ENCODE measurements around the gene MTHFSD. TPM values are rescaled to one million over a fixed set of nuclear protein-coding genes. Genes with fewer than 3 reads are reported as not detected.

The MTHFSD gene
- total RNA-seq, 1 experiment from 2014 or later, result 4.7 TPM

GRCh38 chr16:86549893-86550190, 5.2 kb downstream of the MTHFSD start:
- Histone ChIP-seq H3K27me3 (ENCODE audit: insufficient read depth, low read length) (no peaks in the 10 kb centered on the region), H3K4me2 (ENCODE audit: insufficient read depth, insufficient read length, low read length) (no peak overlapping the region), H3K9ac (ENCODE audit: extremely low read depth, insufficient read length, low read length) (no peak overlapping the region), H2BK120ac (ENCODE audit: low read depth, low read length, poor library complexity, severe bottlenecking) (no peak overlapping the region), H3K4me1 (ENCODE audit: insufficient read depth, low read length) (no peaks in the 10 kb centered on the region), H2BK5ac (ENCODE audit: insufficient read length, low read length) (no peak overlapping the region), H3K79me1 (ENCODE audit: insufficient read depth, low read depth, low read length, poor library complexity, severe bottlenecking) (no peaks in the 10 kb centered on the region), H2BK15ac (ENCODE audit: low read depth, low read length) (no peak overlapping the region), H4K91ac (ENCODE audit: insufficient read length, low read depth, low read length) (no peak overlapping the region), H3K18ac (ENCODE audit: insufficient read length, low read depth, low read length) (no peak overlapping the region), H3T11ph (ENCODE audit: low read length) (no peak overlapping the region), H4K8ac (replicated peaks; ENCODE audit: insufficient read length, low read depth, low read length) (no peak overlapping the region), H4K20me1 (ENCODE audit: control insufficient read depth, insufficient read depth, insufficient read length) (no peaks in the 10 kb centered on the region), H2BK12ac (ENCODE audit: insufficient read length, low read depth, low read length) (no peak overlapping the region), H3K4ac (ENCODE audit: low read depth, low read length) (no peak overlapping the region), H3K23ac (ENCODE audit: insufficient read length, low read depth, low read length) (no peak overlapping the region), H3K27ac (ENCODE audit: insufficient read length, low read depth, low read length) (no peak overlapping the region), H3K23me2 (ENCODE audit: insufficient read length, low read depth, low read length, poor library complexity, severe bottlenecking) (no peaks in the 10 kb centered on the region), H2BK20ac (ENCODE audit: low read depth, low read length, poor library complexity, severe bottlenecking) (no peak overlapping the region), H2AK5ac (ENCODE audit: insufficient read length, low read length) (no peak overlapping the region), H3K14ac (ENCODE audit: insufficient read depth, low read length) (no peak overlapping the region), H3K9me3 (ENCODE audit: control insufficient read depth, low read depth, low read length) (no peaks in the 10 kb centered on the region), H3K79me2 (ENCODE audit: insufficient read depth, low read length) (no peaks in the 10 kb centered on the region), H2AFZ (ENCODE audit: low read length) (no peak overlapping the region), H4K5ac (ENCODE audit: insufficient read length, low read depth, low read length) (no peak overlapping the region), H3K56ac (ENCODE audit: insufficient read length, low read depth, low read length) (no peak overlapping the region)
- Mint-ChIP-seq H3K27me3 (ENCODE audit: low read depth) (peaks cover 3% of the 10 kb centered on the region), H3K4me1 (peaks cover 0 to 4% of the 10 kb centered on the region in 2 experiments; a peak in 1 of 4 replicates), H3K9me3 (no peaks in the 10 kb centered on the region; a peak in 1 of 5 replicates), H3K36me3 (ENCODE audit: insufficient read depth in 1 of 3, low read depth in 3 of 3) (no peaks in the 10 kb centered on the region; a peak in 1 of 7 replicates), H3K4me3 (no peak overlapping the region), H3K27ac (no peak overlapping the region)
- WGBS (ENCODE audit: extremely low coverage, insufficient read length, low lambda C conversion rate), result no CpG with 5 or more reads among the region's 7 CpGs
- no peak for DNase-seq
- no peak for TF ChIP-seq CTCF (conservative IDR thresholded peaks at IDR 0.05)
